GM06990 (cell line): Measurements from ENCODE around the gene PRAMEF14.
A peak's percentile ranks its signal among the peaks of the same experiment; 100 is the strongest.
"Not testable (repeated sequence)": the region's sequence is repeated elsewhere in the genome, so short reads cannot be mapped to it uniquely, and the experiment has no call there.

ENCODE experiments used
- DNase-seq: peaks from one replicate; pipeline ENCODE4 v3.0.0-alpha.2; 2011; ENCODE audit not compliant: insufficient read length; ENCODE audit errors: extremely low read depth
- H3K27me3 ChIP-seq: replicated peaks from 2 replicates; pipeline ENCODE4 v1.6.0; 2011; ENCODE audit warnings: low read length; ENCODE audit not compliant: control insufficient read depth, insufficient read depth
- H3K36me3 ChIP-seq: 2 replicates; pipeline ENCODE4 v1.5.1; 2011; ENCODE audit warnings: low read length; ENCODE audit not compliant: control insufficient read depth, insufficient read depth
- H3K4me3 ChIP-seq: replicated peaks from 2 replicates; pipeline ENCODE4 v1.5.1; 2011; ENCODE audit warnings: low read depth, mild to moderate bottlenecking, control low read depth, low read length
- CTCF ChIP-seq: IDR thresholded peaks from 2 replicates; pipeline ENCODE4 v1.5.1; 2011; ENCODE audit warnings: low read length, control low read depth, mild to moderate bottlenecking, inconsistent platforms; ENCODE audit not compliant: insufficient read depth, poor library complexity, severe bottlenecking

PRAMEF14 gene

GRCh38 chr1:13347034-13347433 lies at the start of gene PRAMEF14:
Gene PRAMEF14 (minus strand): TSS chr1:13347134. CDS start chr1:13345314, 1,820 bp downstream.
- not testable (repeated sequence) for H3K27me3 ChIP-seq, H3K36me3 ChIP-seq, H3K4me3 ChIP-seq, DNase-seq

GRCh38 chr1:13395311-13395710 lies 48.4 kb upstream of the PRAMEF14 start:
- H3K36me3 ChIP-seq, DNase-seq, H3K27me3 ChIP-seq, H3K4me3 ChIP-seq: not testable (repeated sequence)

GRCh38 chr1:13394761-13395160 lies 47.8 kb upstream of the PRAMEF14 start:
- H3K36me3 ChIP-seq, H3K4me3 ChIP-seq, DNase-seq, H3K27me3 ChIP-seq: not testable (repeated sequence)

- not testable (repeated sequence) for H3K27me3 ChIP-seq, DNase-seq, H3K36me3 ChIP-seq, H3K4me3 ChIP-seq
These were observed 46.1 kb upstream of the PRAMEF14 start for GRCh38 chr1:13393004-13393403.

GRCh38 chr1:13389332-13389731 lies 42.4 kb upstream of the PRAMEF14 start, which contains the start of gene PRAMEF17:
Gene PRAMEF17 (plus strand): TSS chr1:13389632. CDS start chr1:13389658, 26 bp downstream.
- H3K36me3 ChIP-seq, DNase-seq, H3K27me3 ChIP-seq, H3K4me3 ChIP-seq: not testable (repeated sequence)

GRCh38 chr1:13380380-13380779 lies 33.4 kb upstream of the PRAMEF14 start:
- DNase-seq, H3K27me3 ChIP-seq, H3K36me3 ChIP-seq, H3K4me3 ChIP-seq: not testable (repeated sequence)

- not testable (repeated sequence) for H3K27me3 ChIP-seq, DNase-seq, H3K36me3 ChIP-seq, H3K4me3 ChIP-seq
These were observed 32.0 kb upstream of the PRAMEF14 start for GRCh38 chr1:13378983-13379382.

- TF ChIP-seq CTCF, result peak; percentile 45
- not testable (repeated sequence) for H3K4me3 ChIP-seq, H3K36me3 ChIP-seq, H3K27me3 ChIP-seq, DNase-seq
These were observed 21.6 kb upstream of the PRAMEF14 start for GRCh38 chr1:13368544-13368943.

GRCh38 chr1:13366536-13366935 lies 19.6 kb upstream of the PRAMEF14 start:
- not testable (repeated sequence) for H3K4me3 ChIP-seq, H3K36me3 ChIP-seq, H3K27me3 ChIP-seq, DNase-seq

- H3K27me3 ChIP-seq, H3K4me3 ChIP-seq, DNase-seq, H3K36me3 ChIP-seq: not testable (repeated sequence)
These were observed 18.0 kb upstream of the PRAMEF14 start for GRCh38 chr1:13364928-13365327.

- DNase-seq, H3K36me3 ChIP-seq, H3K27me3 ChIP-seq, H3K4me3 ChIP-seq: not testable (repeated sequence)
These were observed 15.4 kb upstream of the PRAMEF14 start for GRCh38 chr1:13362364-13362763.
